Measurements from ENCODE around the gene WDR38. TPM values are rescaled to one million over a fixed set of nuclear protein-coding genes. Genes with fewer than 3 reads are reported as not detected.

Gene WDR38
- total and polyA plus RNA-seq, 2 of the 4 experiments (the other 2 are of a cell fraction): not detected

- H3K4me3 ChIP-seq (ENCODE audit: insufficient read depth, low read depth, low read length): no peak overlapping the region
- WGBS, 2 experiments (ENCODE audit: extremely low coverage in 2 of 2, insufficient read length in 1 of 2): no CpG with 5 or more reads among the region's 7 CpGs
- H3K23ac ChIP-seq (ENCODE audit: low read depth, low read length): no peak overlapping the region
- POLR2A ChIA-PET (ENCODE audit: unreplicated experiment): interaction anchor here (1.0 kb wide), 1 partner anchor 10 kb away, joined by 5 read pairs; no protein-coding TSS in a partner anchor
- no peak overlapping the region for H3K27ac ChIP-seq (ENCODE audit: insufficient read depth, low read length)
- H3K9me3 ChIP-seq (ENCODE audit: control insufficient read depth, insufficient read depth, low read length): no peaks in the 10 kb centered on the region
- no peak overlapping the region for H2BK5ac ChIP-seq (ENCODE audit: low read depth, low read length, poor library complexity, severe bottlenecking)
- H3K4me1 ChIP-seq (ENCODE audit: control insufficient read depth, insufficient read depth, low read length): peaks cover 11% of the 10 kb centered on the region
- no peak overlapping the region for H2BK15ac ChIP-seq (ENCODE audit: low read depth, low read length)
- in situ Hi-C loops (cut with MboI; ENCODE audit: low sequenced_read_pairs) (loop anchor here (10.0 kb wide), 1 partner anchor 281 kb away; the partner anchor contains the start of gene SCAI), dilution Hi-C loops (cut with HindIII; ENCODE audit: low sequenced_read_pairs, unreplicated experiment) (no loop called here), intact Hi-C loops (cut with micrococcal nuclease) (no loop called here)
- no peak overlapping the region for H2BK20ac ChIP-seq (ENCODE audit: low read depth, low read length)
- H3K27me3 ChIP-seq (ENCODE audit: control insufficient read depth, insufficient read depth, low read length): no peaks in the 10 kb centered on the region
- no peak overlapping the region for H4K91ac ChIP-seq (ENCODE audit: insufficient read depth, low read depth, low read length)
- H4K20me1 ChIP-seq (ENCODE audit: insufficient read depth, low read length): peaks cover 33% of the 10 kb centered on the region
- no peak overlapping the region for H3K14ac ChIP-seq (replicated peaks; ENCODE audit: low read depth, low read length)
- H3K56ac ChIP-seq (ENCODE audit: extremely low read depth, insufficient read depth, low read length): no peak overlapping the region
- no peak overlapping the region for H2AK9ac ChIP-seq (replicated peaks; ENCODE audit: low read depth, low read length, poor library complexity)
- no peak overlapping the region for H3K4ac ChIP-seq (ENCODE audit: low read depth, low read length)
- H3K79me1 ChIP-seq (ENCODE audit: low read depth in 1 of 2, low read length in 2 of 2): peaks cover 13 to 49% of the 10 kb centered on the region in 2 experiments
- no peak overlapping the region for H2BK120ac ChIP-seq (ENCODE audit: low read depth, low read length)
- no TSS peak for BruUV-seq (replicated peaks)
- no peak overlapping the region for H3K4me2 ChIP-seq (ENCODE audit: low read depth, low read length)
- no peak overlapping the region for H3K18ac ChIP-seq (ENCODE audit: low read depth, low read length)
- no peak for ATAC-seq (ENCODE audit: low read depth)
- no peak overlapping the region for H3K9ac ChIP-seq (ENCODE audit: low read depth, low read length)
- peaks cover 4% of the 10 kb centered on the region; the same call in 1 of the 2 replicates for H3K9me1 ChIP-seq (ENCODE audit: insufficient read depth, low read length)
- no peak for DNase-seq
- CTCF ChIA-PET: no interaction called here
- H4K8ac ChIP-seq (ENCODE audit: low read depth in 2 of 2, low read length in 2 of 2): no peak overlapping the region
- H4K5ac ChIP-seq (ENCODE audit: low read depth, low read length): no peak overlapping the region
- H3K36me3 ChIP-seq (ENCODE audit: control insufficient read depth, insufficient read depth, low read length): peaks cover 27% of the 10 kb centered on the region
- H2AK5ac ChIP-seq (ENCODE audit: low read depth, low read length): peak overlapping the region; percentile 14; the same call in 1 of the 2 replicates
- TF ChIP-seq POLR2A (IDR thresholded peaks at IDR 0.05; ENCODE audit: low read depth, low read length): no peak
- no peak for TF ChIP-seq USF2 (IDR thresholded peaks at IDR 0.05; ENCODE audit: low read depth, low read length)
- TF ChIP-seq CHD1 (IDR thresholded peaks at IDR 0.05; ENCODE audit: low read depth, low read length): no peak
- TF ChIP-seq NFE2L2 (IDR thresholded peaks at IDR 0.05; ENCODE audit: low read depth, low read length): no peak
- TF ChIP-seq RAD21 (IDR thresholded peaks at IDR 0.05; ENCODE audit: low read length): no peak
- no peak for TF ChIP-seq SMC3 (IDR thresholded peaks at IDR 0.05; ENCODE audit: low read depth, low read length)
- no peak for TF ChIP-seq RCOR1 (IDR thresholded peaks at IDR 0.05; ENCODE audit: insufficient replicate concordance, low read length)
- no peak for TF ChIP-seq MAFK (IDR thresholded peaks at IDR 0.05; ENCODE audit: low read depth, low read length)
- TF ChIP-seq CEBPB (IDR thresholded peaks at IDR 0.05; ENCODE audit: low read depth, low read length): no peak
- H2AFZ ChIP-seq (replicated peaks; ENCODE audit: low read length, poor library complexity): no peak overlapping the region
These were observed 10.2 kb downstream of the WDR38 start for GRCh38 chr9:124863371-124863871.

All from IMR-90 (cell line).